Testis (tissue), 2 donors: Measurements from ENCODE around the gene CD226.

Experiments used
- POLR2A ChIP-seq: fragments of 450-650 bp; IDR thresholded peaks from one replicate; pipeline ENCODE4 v1.6.1; 2017; ENCODE audit warnings: antibody characterized with exemption, mild to moderate bottlenecking, moderate library complexity
- TF ChIP-seq, protein P1 (sequence below), 3 experiments: fragments of 450-650 bp in 2 of 3; fragments of 200-600 bp in 1 of 3; sonication (generic) in 1 of 3; IDR thresholded peaks; one replicate each; pipeline ENCODE4 v1.5.1; 2016 to 2019; ENCODE audit warnings: antibody characterized with exemption in 3 of 3, mild to moderate bottlenecking in 2 of 3, moderate library complexity in 1 of 3

DNA sequence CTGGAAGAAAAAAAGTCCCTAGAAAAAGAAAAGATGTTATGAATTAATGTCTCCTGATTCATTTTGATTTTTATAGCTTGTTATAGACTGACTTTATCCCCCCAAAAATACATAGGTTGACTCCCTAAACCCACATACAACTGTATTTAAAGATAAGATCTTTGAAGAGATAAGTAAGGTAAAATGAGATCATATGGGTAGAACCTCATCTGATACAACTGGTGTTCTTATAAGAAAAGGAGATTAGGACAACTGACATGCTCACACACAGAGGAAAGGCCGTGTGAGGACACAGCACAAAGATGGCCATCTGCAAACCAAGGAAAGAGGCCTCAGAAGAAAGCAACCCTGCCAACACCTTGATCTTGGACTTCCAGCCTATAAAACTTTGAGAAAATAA is 117.5 kb downstream of the CD226 start:
- TF ChIP-seq, protein P1, sequence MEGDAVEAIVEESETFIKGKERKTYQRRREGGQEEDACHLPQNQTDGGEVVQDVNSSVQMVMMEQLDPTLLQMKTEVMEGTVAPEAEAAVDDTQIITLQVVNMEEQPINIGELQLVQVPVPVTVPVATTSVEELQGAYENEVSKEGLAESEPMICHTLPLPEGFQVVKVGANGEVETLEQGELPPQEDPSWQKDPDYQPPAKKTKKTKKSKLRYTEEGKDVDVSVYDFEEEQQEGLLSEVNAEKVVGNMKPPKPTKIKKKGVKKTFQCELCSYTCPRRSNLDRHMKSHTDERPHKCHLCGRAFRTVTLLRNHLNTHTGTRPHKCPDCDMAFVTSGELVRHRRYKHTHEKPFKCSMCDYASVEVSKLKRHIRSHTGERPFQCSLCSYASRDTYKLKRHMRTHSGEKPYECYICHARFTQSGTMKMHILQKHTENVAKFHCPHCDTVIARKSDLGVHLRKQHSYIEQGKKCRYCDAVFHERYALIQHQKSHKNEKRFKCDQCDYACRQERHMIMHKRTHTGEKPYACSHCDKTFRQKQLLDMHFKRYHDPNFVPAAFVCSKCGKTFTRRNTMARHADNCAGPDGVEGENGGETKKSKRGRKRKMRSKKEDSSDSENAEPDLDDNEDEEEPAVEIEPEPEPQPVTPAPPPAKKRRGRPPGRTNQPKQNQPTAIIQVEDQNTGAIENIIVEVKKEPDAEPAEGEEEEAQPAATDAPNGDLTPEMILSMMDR (IDR thresholded peaks at IDR 0.05) = no peak
- TF ChIP-seq POLR2A = no peak
